NCI-H1694 (cell line): ENCODE measurements around the gene TNNI3.
A peak's percentile ranks its signal among the peaks of the same experiment; 100 is the strongest.

Experiments
- DNase-seq: peaks from one replicate; lab custom pipeline; 2025; lab: John Stamatoyannopoulos, UW

Gene TNNI3

GRCh38 chr19:55146705-55147273 is 10.7 kb downstream of the TNNI3 start:
- peak; percentile 60 for DNase-seq

DNA sequence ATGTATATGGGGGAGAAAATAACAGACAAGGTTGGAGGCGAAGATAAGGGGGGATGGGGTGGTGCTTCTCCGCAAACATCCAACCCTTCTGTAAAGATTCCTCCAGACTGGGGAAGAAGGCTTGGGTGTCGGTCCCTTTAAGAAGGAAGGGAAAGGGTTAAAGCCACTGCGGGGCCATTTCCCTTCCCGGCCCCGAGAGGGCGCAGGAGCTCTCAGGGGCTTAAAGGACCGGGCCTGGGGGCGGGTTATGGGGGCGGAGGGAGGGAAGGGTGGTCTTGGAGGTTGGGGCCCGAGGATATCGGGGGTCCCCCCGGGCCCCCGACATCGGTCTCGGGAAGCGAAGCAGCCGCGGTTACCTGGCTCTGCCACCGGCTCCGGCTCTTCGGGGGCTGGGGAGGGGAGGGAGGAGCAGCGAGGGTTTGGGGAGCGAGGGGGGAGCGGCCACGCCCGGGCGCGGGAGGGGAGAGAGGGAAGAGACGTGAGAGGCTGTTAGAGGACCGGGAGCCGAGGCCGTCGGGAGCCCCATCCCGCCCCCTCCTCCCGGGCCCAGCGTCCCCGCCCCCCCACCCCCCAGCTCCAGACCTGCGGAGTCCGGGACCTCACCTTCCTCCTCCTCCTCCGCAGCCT is 11.3 kb downstream of the TNNI3 start:
- DNase-seq: peak; percentile 44

DNA sequence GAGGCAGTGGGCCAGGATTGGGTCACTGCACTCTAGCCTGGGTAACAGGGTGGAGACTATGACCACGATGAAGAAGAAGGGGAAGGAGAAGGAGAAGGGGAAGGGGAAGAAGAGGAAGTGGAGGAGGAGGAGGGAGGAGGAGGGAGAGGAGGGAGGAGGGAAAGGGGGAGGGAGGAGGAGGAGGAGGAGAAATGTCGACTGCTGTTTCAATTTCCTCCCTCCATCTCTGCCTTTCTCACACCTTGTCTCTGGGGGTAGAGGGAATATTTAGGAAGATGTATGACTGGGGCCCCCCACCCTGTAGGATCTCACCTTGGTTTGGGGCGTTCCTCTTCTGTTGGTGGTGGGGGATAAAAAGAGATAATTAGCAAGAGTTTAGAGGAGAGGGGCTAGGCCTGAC is 12.3 kb downstream of the TNNI3 start:
- no peak for DNase-seq

DNA sequence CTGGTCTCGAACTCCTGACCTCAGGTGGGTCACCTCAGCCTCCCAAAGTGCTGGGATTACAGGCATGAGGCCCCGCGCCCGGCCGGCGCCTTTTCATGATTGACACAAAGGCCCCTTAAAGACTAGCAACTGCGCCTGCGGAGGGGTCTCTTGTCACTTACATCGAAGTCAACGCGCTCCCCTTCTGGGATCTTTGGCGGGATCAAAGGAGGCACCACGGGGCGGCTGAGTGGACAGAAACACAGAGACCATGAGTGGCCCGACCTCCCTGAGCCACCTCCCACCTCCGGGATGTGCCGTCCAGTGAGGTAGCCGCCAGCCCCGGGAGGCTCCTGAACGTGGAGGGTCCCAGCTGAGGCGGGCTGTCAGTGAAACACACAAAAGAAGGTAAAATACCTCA is 15.8 kb downstream of the TNNI3 start:
- DNase-seq: no peak

DNA sequence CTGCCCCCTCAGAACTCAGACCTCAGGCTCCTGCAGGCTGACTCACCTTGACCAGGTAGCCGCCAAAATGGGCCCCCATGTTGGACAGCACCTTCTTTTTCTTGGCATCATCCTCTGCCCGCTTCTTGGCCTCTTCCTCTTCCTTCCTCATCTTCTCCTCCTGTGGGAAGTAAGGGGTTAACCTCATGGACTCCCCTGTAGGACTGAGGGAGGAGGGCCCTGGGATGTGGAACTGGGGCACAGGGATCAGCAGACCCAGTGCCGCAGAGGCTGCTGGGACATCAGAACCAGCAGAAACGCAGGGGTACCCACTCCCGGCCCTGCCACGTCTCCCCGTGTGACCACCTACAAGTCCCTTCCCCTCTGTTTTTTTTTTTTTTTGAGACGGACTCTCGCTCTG is 19.6 kb downstream of the TNNI3 start:
- no peak for DNase-seq

GRCh38 chr19:55136399-55137102 is 21.0 kb downstream of the TNNI3 start:
- no peak for DNase-seq

- DNase-seq: no peak
These were observed 22.8 kb downstream of the TNNI3 start for GRCh38 chr19:55134736-55135135.

DNA sequence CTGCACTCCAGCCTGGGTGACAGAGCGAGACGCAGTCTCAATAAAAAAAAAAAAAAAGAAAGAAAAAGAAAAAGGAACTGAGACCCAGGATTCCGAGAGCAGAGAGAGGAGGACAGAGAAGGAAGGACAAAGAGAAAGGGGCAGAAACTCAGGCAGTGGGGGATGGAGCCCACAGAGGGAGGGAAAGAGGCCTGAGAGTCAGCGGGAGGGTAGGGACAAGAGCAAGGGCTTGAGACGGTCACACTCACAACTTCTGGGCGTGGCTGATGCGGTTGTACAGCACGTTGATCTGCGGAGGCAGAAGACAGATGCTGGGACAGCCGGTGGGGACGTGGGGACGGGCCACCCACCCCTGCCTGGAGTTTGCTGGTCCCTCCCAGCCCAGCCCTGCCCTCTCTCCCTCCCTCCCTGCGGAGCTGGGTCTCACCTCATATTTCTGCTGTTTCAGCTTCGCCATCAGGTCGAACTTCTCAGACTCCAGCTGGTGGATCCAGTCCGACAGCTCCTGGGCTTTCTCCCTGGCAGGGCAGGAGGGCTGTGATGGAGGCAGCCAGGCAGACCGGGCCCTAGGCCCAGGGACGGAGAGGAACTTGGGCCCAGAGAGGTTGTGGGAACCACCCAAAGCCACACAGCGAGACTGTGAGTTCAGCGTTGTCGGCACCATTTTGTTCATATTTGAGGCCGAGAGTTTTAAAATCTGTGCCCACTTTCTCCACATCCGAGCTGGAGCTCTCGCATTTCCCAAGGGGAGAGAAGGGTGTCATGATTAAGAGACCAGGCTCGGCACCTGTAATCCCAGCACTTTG is 23.7 kb downstream of the TNNI3 start:
- DNase-seq: no peak

DNA sequence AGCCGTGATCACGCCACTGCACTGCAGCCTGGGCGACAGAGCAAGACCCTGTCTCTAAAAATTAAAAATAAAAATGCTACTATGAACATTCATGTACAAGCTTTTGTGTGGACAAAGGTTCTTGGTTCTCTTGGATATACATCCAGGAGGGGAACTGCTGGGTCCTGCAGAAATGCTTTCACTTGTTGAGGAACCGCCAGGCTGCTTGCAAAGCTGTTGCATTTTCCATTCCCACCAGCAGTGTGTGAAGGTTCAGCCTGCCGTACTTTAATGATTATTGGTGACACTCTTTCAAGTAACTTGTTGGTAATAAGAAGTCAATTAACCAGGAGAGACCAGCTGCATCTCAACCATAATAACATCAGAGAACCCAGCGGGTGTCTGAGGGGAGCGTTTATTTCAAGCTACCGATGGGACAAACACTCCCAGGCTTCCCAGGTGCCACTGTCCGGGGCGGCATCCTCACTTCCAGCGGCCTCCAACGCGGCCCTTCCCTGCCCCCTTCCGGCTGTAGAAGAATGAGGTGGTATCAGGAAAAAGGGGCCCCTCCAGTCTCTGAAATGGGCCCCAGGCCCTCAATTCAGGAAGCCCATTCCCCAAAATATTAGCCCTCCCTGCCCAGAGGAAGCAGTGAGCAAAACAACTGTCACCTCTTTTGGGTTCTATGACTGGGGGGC is 24.9 kb downstream of the TNNI3 start:
- no peak for DNase-seq

DNA sequence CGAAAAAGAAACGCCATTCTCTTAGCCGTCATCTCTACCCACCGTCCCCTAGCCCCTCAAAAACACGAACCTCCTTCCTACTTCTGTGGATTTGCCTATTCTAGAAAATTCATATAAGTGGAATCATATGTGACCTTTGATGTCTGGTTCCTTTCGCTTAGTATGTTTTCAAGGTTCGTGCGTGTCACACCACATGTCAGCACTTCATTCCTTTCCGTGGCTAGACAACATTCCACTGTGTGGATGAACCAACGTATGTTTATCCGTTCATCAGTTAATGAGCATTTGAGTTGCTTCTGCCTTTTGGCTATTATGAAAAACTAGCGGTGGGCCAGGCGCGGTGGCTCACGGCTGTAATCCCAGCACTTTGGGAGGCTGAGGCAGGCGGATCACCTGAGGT is 26.1 kb downstream of the TNNI3 start:
- no peak for DNase-seq

DNA sequence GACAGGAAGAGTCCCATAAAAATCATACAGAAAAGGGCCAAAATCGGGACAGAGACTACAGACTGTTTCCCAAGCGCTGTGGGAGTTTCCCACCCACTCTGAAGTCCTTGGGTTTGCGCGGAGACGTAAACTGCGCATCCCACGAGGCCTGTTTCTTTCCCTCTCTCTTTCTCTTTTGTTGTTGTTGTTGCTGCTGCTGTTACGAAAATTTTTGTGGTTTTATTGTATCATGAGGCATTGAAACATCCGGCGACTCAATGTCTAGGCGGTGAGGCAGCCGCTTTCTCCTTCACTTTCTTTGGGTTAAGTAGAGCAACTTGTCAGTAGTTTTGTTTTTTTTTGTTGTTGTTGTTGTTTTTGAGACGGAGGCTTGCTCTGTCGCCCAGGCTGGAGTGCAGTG is 38.5 kb downstream of the TNNI3 start:
- no peak for DNase-seq

GRCh38 chr19:55118401-55118991 is 39.0 kb downstream of the TNNI3 start:
- DNase-seq: no peak

DNA sequence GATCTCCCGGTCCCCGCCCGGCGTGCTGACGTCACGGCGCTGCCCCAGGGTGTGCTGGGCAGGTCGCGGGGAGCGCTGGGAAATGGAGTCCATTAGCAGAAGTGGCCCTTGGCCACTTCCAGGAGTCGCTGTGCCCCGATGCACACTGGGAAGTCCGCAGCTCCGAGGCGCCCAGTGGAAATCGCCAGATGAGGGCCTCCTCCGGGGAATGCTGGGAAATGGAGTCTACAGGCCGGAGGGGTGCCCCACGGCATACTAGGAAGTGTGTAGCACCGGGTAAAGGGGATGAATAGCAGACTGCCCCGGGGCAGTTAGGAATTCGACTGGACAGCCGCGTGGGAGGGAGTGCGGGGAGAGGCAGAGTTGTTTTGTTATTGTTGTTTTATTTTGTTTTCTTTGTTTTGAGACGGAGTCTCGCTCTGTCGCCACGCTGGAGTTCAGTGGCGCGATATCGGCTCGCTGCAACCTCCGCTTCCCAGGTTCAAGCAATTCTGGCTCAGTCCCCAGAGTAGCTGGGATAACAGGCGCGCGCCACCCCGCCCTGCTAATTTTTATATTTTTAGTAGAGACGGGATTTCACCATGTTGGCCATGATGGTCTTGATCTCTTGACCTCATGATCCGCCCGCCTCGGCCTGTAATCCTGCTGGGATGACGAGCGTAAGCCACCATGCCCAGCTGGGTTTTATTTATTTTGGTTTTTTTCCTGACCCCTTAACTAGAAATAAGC is 39.7 kb downstream of the TNNI3 start:
- DNase-seq: peak; percentile 96

DNA sequence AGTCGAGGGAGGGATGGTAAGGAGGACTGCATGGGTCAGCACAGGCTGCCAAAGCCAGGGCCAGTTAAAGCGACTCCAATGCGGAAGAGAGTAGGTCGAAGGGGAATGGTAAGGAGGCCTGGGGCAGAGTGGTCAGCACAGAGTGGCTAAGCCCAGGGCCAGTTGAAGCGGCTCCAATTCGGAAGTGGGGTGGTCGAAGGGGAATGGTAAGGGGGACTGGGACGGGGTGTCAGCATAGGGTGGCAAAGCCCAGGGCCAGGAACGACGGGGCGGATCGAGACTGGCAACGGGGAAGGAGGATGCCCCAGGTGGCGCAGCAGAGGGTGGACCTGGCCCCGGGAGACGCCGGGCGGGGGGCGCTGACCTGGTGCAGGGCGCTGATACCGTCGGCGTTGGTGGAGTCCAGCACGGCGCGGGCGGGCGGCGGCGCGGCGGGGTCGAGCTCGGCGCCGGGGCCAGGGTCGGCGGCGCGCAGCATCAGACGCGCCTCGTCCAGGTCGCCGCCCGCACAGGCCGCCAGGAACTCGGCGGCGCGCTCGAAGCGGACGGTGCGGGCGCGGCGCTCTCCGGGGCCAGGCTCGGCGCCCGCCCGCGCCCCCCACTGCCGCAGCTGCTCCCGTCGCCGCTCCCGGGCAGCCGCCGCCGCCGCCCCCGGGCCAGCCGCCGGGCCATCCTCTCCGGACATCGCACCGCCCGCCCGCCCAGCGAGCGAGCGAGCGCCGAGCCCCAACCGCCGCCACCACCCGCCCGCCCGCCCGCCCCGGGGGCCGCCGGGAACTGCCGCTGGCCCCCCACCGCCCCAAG is 40.5 kb downstream of the TNNI3 start, which contains the start of gene PPP1R12C:
PPP1R12C (minus strand) TSS at position 779 of the 804 bp plus-strand sequence; CDS start at position 685, 94 bp downstream.
- DNase-seq: no peak

DNA sequence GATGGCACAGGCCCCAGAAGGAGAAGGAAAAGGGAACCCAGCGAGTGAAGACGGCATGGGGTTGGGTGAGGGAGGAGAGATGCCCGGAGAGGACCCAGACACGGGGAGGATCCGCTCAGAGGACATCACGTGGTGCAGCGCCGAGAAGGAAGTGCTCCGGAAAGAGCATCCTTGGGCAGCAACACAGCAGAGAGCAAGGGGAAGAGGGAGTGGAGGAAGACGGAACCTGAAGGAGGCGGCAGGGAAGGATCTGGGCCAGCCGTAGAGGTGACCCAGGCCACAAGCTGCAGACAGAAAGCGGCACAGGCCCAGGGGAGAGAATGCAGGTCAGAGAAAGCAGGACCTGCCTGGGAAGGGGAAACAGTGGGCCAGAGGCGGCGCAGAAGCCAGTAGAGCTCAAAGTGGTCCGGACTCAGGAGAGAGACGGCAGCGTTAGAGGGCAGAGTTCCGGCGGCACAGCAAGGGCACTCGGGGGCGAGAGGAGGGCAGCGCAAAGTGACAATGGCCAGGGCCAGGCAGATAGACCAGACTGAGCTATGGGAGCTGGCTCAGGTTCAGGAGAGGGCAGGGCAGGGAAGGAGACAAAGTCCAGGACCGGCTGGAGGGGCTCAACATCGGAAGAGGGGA is 41.2 kb downstream of the TNNI3 start:
- DNase-seq: no peak

GRCh38 chr19:55115446-55116065 is 42.0 kb downstream of the TNNI3 start:
- no peak for DNase-seq

DNA sequence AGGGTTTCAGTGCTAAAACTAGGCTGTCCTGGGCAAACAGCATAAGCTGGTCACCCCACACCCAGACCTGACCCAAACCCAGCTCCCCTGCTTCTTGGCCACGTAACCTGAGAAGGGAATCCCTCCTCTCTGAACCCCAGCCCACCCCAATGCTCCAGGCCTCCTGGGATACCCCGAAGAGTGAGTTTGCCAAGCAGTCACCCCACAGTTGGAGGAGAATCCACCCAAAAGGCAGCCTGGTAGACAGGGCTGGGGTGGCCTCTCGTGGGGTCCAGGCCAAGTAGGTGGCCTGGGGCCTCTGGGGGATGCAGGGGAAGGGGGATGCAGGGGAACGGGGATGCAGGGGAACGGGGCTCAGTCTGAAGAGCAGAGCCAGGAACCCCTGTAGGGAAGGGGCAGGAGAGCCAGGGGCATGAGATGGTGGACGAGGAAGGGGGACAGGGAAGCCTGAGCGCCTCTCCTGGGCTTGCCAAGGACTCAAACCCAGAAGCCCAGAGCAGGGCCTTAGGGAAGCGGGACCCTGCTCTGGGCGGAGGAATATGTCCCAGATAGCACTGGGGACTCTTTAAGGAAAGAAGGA is 42.9 kb downstream of the TNNI3 start:
- DNase-seq: no peak

DNA sequence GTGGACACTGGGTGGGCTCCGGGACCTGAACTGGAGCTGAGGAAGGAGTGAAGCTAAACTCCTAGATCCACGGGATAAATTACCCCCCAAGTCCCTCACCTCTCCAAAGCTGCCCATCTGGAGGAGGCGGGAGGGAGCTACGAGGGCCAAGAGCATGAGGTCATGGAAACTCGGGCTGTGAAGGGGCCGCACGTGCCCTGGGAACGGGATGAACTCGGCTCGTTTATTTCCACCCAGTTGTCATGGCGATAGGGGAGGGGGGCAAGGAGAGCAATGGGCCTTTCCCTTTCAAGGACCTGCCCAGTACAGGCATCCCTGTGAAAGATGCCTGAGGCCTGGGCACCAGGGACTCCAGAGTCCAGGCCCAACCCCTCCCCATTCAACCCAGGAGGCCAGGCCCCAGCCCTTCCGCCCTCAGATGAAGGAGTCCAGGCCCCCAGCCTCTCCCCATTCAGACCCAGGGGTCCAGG is 43.9 kb downstream of the TNNI3 start:
- no peak for DNase-seq
